H1 (cell line): ENCODE measurements around the gene LRRC28. TPM values are rescaled to one million over a fixed set of nuclear protein-coding genes. Genes with fewer than 3 reads are reported as not detected.

Source experiments
- CTCF ChIA-PET: fragments of 300-600 bp; sonication (Branson Sonifier 250); formaldehyde crosslinking; loops from one replicate; lab custom pipeline; 2021; ENCODE audit not compliant: partially characterized antibody; lab: Charles Lee
- POLR2A ChIA-PET: fragments of 300-600 bp; sonication (Branson Sonifier 250); formaldehyde crosslinking; loops from one replicate; lab custom pipeline; 2021; ENCODE audit warnings: inconsistent platforms; ENCODE audit not compliant: partially characterized antibody; lab: Charles Lee
- DNase-seq, 2 experiments: peaks; one replicate each; pipeline versions ENCODE4 v3.0.0 to v3.0.0-alpha.2; 2010 to 2022; ENCODE audit warnings: low spot score in 2 of 2, low read depth in 1 of 2, mixed read lengths in 1 of 2
- FAIRE-seq: peaks from 2 replicates; lab custom pipeline; 2011; peaks lifted over from hg19 to GRCh38; lab: Jason Lieb, UNC
- H2AFZ ChIP-seq: 2 replicates; pipeline ENCODE4 v1.8.1; 2012; ENCODE audit warnings: low read length, inconsistent platforms
- H2AK5ac ChIP-seq: 2 replicates; pipeline ENCODE4 v1.6.1; 2013; ENCODE audit warnings: low read depth, low read length
- H2BK120ac ChIP-seq: replicated peaks from 2 replicates; pipeline ENCODE3; 2013; ENCODE audit warnings: low read depth, low read length, inconsistent platforms
- H2BK12ac ChIP-seq: 2 replicates; pipeline ENCODE4 v1.6.1; 2013; ENCODE audit warnings: low read depth, low read length
- H2BK15ac ChIP-seq: 2 replicates; pipeline ENCODE4 v1.6.1; 2013; ENCODE audit warnings: low read length
- H2BK20ac ChIP-seq: 2 replicates; pipeline ENCODE4 v1.6.1; 2013; ENCODE audit warnings: low read length
- H2BK5ac ChIP-seq: 2 replicates; pipeline ENCODE4 v1.6.1; 2013; ENCODE audit warnings: low read depth, low read length
- H3K14ac ChIP-seq: 2 replicates; pipeline ENCODE4 v1.6.1; 2013; ENCODE audit warnings: inconsistent platforms; ENCODE audit not compliant: insufficient read length
- H3K18ac ChIP-seq: 2 replicates; pipeline ENCODE4 v1.6.1; 2013; ENCODE audit warnings: low read length; ENCODE audit errors: extremely low read depth
- H3K23ac ChIP-seq: 2 replicates; pipeline ENCODE4 v1.6.1; 2013; ENCODE audit warnings: inconsistent platforms; ENCODE audit not compliant: insufficient read length
- H3K23me2 ChIP-seq: 2 replicates; pipeline ENCODE4 v1.6.1; 2013; ENCODE audit warnings: low read depth, low read length
- H3K27ac ChIP-seq: 2 replicates; pipeline ENCODE4 v1.6.1; 2011; ENCODE audit warnings: low read depth, low read length, inconsistent platforms
- H3K27me3 ChIP-seq, 4 experiments: replicated peaks in 1 of 4; 1 replicate in 1 of 4; 2 replicates in 3 of 4; pipeline versions ENCODE4 v1.6.1 to v1.8.1; 2011 to 2013; ENCODE audit warnings: low read length in 3 of 4, mild to moderate bottlenecking in 3 of 4, inconsistent platforms in 2 of 4, mixed read lengths in 2 of 4, moderate library complexity in 1 of 4; ENCODE audit not compliant: control insufficient read depth in 3 of 4, insufficient read depth in 3 of 4; ENCODE audit errors: extremely low read depth in 1 of 4
- H3K36me3 ChIP-seq, 4 experiments: 2 replicates each; pipeline versions ENCODE4 v1.6.1 to v1.8.1; 2011 to 2013; ENCODE audit warnings: mild to moderate bottlenecking in 4 of 4, low read length in 3 of 4, moderate library complexity in 2 of 4, control low read depth in 1 of 4, inconsistent platforms in 1 of 4; ENCODE audit not compliant: insufficient read depth in 4 of 4, control insufficient read depth in 2 of 4
- H3K4ac ChIP-seq: replicated peaks from 2 replicates; pipeline ENCODE3; 2013; ENCODE audit warnings: low read length, low read depth, mixed read lengths, inconsistent platforms; ENCODE audit not compliant: insufficient read length
- H3K4me1 ChIP-seq, 4 experiments: replicated peaks in 1 of 4; 1 replicate in 1 of 4; 2 replicates in 3 of 4; pipeline versions ENCODE4 v1.6.1 to v1.8.1; 2011 to 2013; ENCODE audit warnings: low read length in 3 of 4, inconsistent platforms in 2 of 4, mixed read lengths in 1 of 4; ENCODE audit not compliant: insufficient read depth in 4 of 4, control insufficient read depth in 3 of 4
- H3K4me2 ChIP-seq, 2 experiments: 2 replicates each; pipeline versions ENCODE4 v1.6.1 to v1.8.1; 2011 to 2013; ENCODE audit warnings: low read depth in 2 of 2, low read length in 2 of 2, control low read depth in 1 of 2, inconsistent platforms in 1 of 2, mild to moderate bottlenecking in 1 of 2; ENCODE audit not compliant: insufficient read depth in 1 of 2
- H3K4me3 ChIP-seq, 4 experiments: fragments of 200-600, 300-600 bp in 1 of 4; sonication (generic), shearing (Covaris generic), sonication (Bioruptor Twin) in 1 of 4; 2 replicates each; pipeline versions ENCODE4 v1.5.1 to v1.8.1; 2011 to 2016; ENCODE audit warnings: low read length in 4 of 4, low read depth in 3 of 4, control low read depth in 2 of 4, inconsistent platforms in 2 of 4, mild to moderate bottlenecking in 2 of 4, mixed read lengths in 1 of 4, moderate library complexity in 1 of 4; ENCODE audit not compliant: insufficient read depth in 2 of 4; ENCODE audit errors: extremely low read depth in 1 of 4
- H3K56ac ChIP-seq: replicated peaks from 2 replicates; pipeline ENCODE3; 2013; ENCODE audit warnings: low read depth, mild to moderate bottlenecking, mixed read lengths, low read length, inconsistent platforms; ENCODE audit not compliant: insufficient read length
- H3K79me1 ChIP-seq: 2 replicates; pipeline ENCODE4 v1.6.1; 2013; ENCODE audit warnings: low read depth, low read length, control low read depth
- H3K79me2 ChIP-seq, 2 experiments: 2 replicates each; pipeline versions ENCODE4 v1.6.1 to v1.8.1; 2012 to 2013; ENCODE audit warnings: low read length in 2 of 2, mild to moderate bottlenecking in 2 of 2, inconsistent platforms in 1 of 2; ENCODE audit not compliant: insufficient read depth in 2 of 2, control insufficient read depth in 1 of 2
- H3K9ac ChIP-seq, 4 experiments: replicated peaks in 1 of 4; 1 replicate in 1 of 4; 2 replicates in 3 of 4; pipeline versions ENCODE4 v1.6.1 to v1.8.1; 2011 to 2013; ENCODE audit warnings: low read depth in 3 of 4, low read length in 3 of 4, control low read depth in 2 of 4, mild to moderate bottlenecking in 2 of 4, moderate library complexity in 2 of 4, inconsistent platforms in 1 of 4; ENCODE audit errors: extremely low read depth in 1 of 4
- H3K9me3 ChIP-seq, 2 experiments: 2 replicates each; pipeline versions ENCODE4 v1.6.1 to v1.8.1; 2012 to 2013; ENCODE audit warnings: mild to moderate bottlenecking in 2 of 2, moderate library complexity in 2 of 2, control low read depth in 1 of 2, inconsistent platforms in 1 of 2, low read depth in 1 of 2, low read length in 1 of 2, mixed read lengths in 1 of 2; ENCODE audit not compliant: insufficient read depth in 2 of 2
- H4K20me1 ChIP-seq, 2 experiments: replicated peaks in 1 of 2; 2 replicates each; pipeline versions ENCODE3 to v1.8.1; 2011 to 2013; ENCODE audit warnings: inconsistent platforms in 2 of 2, low read length in 2 of 2, mild to moderate bottlenecking in 1 of 2; ENCODE audit not compliant: insufficient read depth in 2 of 2, control insufficient read depth in 1 of 2
- H4K5ac ChIP-seq: 2 replicates; pipeline ENCODE4 v1.6.1; 2013; ENCODE audit warnings: low read length, low read depth, mixed read lengths, inconsistent platforms; ENCODE audit not compliant: insufficient read length
- H4K8ac ChIP-seq: 2 replicates; pipeline ENCODE4 v1.8.0; 2013; ENCODE audit warnings: mild to moderate bottlenecking, moderate library complexity, low read length, inconsistent platforms; ENCODE audit not compliant: insufficient read depth; ENCODE audit errors: extremely low read depth
- H4K91ac ChIP-seq: replicated peaks from 2 replicates; pipeline ENCODE3; 2013; ENCODE audit warnings: low read length, mixed read lengths, inconsistent platforms; ENCODE audit not compliant: insufficient read length
- ASH2L ChIP-seq: fragments of 200-600, 300-600 bp; sonication (generic); IDR thresholded peaks from one replicate; pipeline ENCODE4 v1.7.1; 2017; ENCODE audit warnings: low read length
- JUN ChIP-seq: IDR thresholded peaks from 2 replicates; pipeline ENCODE4 v1.6.1; 2011; ENCODE audit warnings: low read depth, mild to moderate bottlenecking, improper control_type of control experiment, low read length
- WGBS, 2 experiments: shearing (Covaris generic) in 1 of 2; methylation state at CpG; one replicate each; pipeline versions ENCODE4 v1.1.6 to v1.1.7; 2013 to 2015; ENCODE audit warnings: low lambda C conversion rate in 2 of 2, mixed read lengths in 2 of 2, inconsistent platforms in 1 of 2, low coverage in 1 of 2, missing lambda C conversion rate in 1 of 2; ENCODE audit not compliant: insufficient replicate concordance in 2 of 2, insufficient coverage in 1 of 2, insufficient read length in 1 of 2; ENCODE audit errors: extremely low coverage in 1 of 2, missing lambda C conversion rate in 1 of 2; 5-methylcytosine and 5-hydroxymethylcytosine counted together
- polyA plus RNA-seq, 7 experiments: library from polyadenylated mRNA; depleted of rRNA in 3 of 7; stranded (reverse) in 5 of 7; unstranded in 2 of 7; fragments of >200 nt in 5 of 7; fragments of 200-250 nt in 2 of 7; gene quantifications; 1 replicate in 5 of 7; 2 replicates in 1 of 7; 4 replicates in 1 of 7; pipeline versions ENCODE4 v1.2.1 to v1.2.3, GENCODE V29; 2011 to 2013; ENCODE audit warnings: missing spikeins in 2 of 7, mixed read lengths in 2 of 7
- total RNA-seq: library from RNA; stranded (reverse); fragmentation: NEBNext Ultra II Directional; extraction: Animal tissue kit (Norgen Biotek cat#: 25700); gene quantifications from 2 replicates; pipeline ENCODE4 v1.2.1, GENCODE V29; 2021

The LRRC28 gene
- total and polyA plus RNA-seq, 2 of the 8 experiments (the other 6 are each of a cell fraction or from before 2014, with no cell fraction given): 20.2 to 23.3 TPM

DNA sequence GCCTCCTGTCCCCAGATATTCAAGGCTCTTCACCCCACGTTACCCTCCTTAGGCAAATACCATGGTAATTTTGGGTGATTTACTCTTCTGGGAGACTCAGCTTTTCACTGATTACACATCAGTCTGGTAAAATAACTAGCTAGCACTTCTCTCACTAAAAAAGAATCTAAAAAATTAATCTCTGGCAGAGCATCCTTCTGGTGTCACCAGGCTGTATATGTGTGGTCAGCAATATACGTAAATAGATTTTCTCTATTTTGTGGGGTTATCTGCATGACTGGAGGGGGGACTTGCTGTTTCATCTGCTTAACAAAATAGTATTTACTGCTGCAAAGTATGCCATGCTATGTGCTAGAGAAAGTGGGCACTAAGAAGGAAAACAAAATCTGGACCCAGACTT lies 45.1 kb downstream of the LRRC28 start:
- Histone ChIP-seq H3K27me3 (no peaks in the 10 kb centered on the region), H4K20me1 (no peaks in the 10 kb centered on the region), H2BK15ac (no peak overlapping the region), H3K4me1 (peaks cover 0 to 13% (median 6%) of the 10 kb centered on the region in 4 experiments; a peak in 3 of 7 replicates), H3K4ac (no peak overlapping the region), H4K5ac (no peak overlapping the region), H3K9ac (no peak overlapping the region), H2BK20ac (no peak overlapping the region), H3K23me2 (no peaks in the 10 kb centered on the region), H4K91ac (no peak overlapping the region), H2BK5ac (0 out of 2 replicates have a peak overlapping the region, but pooled peaks have one; percentile 29), H4K8ac (no peak overlapping the region), H3K18ac (no peak overlapping the region), H2BK120ac (no peak overlapping the region), H3K79me1 (no peaks in the 10 kb centered on the region), H3K79me2 (no peaks in the 10 kb centered on the region), H2AFZ (no peak overlapping the region), H3K36me3 (peaks cover 0 to 7% (median 0%) of the 10 kb centered on the region in 4 experiments; a peak in 1 of 8 replicates), H3K23ac (no peak overlapping the region), H3K4me3 (no peak overlapping the region), H3K14ac (no peak overlapping the region), H2AK5ac (no peak overlapping the region), H3K9me3 (peaks cover 0 to 5% of the 10 kb centered on the region in 2 experiments; a peak in 1 of 4 replicates), H3K56ac (no peak overlapping the region), H3K27ac (no peak overlapping the region), H3K4me2 (no peak overlapping the region), H2BK12ac (no peak overlapping the region)
- no peak for TF ChIP-seq ASH2L
- TF ChIP-seq JUN: no peak
- FAIRE-seq: no peak
- no peak for DNase-seq
- POLR2A ChIA-PET: interaction anchor here (0.7 kb wide), 1 partner anchor 33 kb away, joined by 3 read pairs; no protein-coding TSS in a partner anchor
- WGBS, 2 experiments: 85% methylated on average over 2 of the region's 2 CpGs; no CpG with 5 or more reads in 1 of the 2 experiments
- CTCF ChIA-PET: interaction anchor here (0.7 to 1.6 kb wide), 7 partner anchors 8 to 65 kb away, joined by 3 to 8 read pairs (median 3); no protein-coding TSS in a partner anchor
